Pericardium fibroblast (primary cell): Measurements from ENCODE around the gene IL17D. TPM values are rescaled to one million over a fixed set of nuclear protein-coding genes. Genes with fewer than 3 reads are reported as not detected.

Source experiments
- total RNA-seq: library from RNA; depleted of rRNA; stranded (reverse); fragments of >200 nt; gene quantifications from 2 replicates; pipeline ENCODE4 v1.2.3, GENCODE V29; 2015

Gene IL17D, protein sequence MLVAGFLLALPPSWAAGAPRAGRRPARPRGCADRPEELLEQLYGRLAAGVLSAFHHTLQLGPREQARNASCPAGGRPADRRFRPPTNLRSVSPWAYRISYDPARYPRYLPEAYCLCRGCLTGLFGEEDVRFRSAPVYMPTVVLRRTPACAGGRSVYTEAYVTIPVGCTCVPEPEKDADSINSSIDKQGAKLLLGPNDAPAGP
- total RNA-seq = 7.5 and 16.8 TPM in 2 replicates

DNA sequence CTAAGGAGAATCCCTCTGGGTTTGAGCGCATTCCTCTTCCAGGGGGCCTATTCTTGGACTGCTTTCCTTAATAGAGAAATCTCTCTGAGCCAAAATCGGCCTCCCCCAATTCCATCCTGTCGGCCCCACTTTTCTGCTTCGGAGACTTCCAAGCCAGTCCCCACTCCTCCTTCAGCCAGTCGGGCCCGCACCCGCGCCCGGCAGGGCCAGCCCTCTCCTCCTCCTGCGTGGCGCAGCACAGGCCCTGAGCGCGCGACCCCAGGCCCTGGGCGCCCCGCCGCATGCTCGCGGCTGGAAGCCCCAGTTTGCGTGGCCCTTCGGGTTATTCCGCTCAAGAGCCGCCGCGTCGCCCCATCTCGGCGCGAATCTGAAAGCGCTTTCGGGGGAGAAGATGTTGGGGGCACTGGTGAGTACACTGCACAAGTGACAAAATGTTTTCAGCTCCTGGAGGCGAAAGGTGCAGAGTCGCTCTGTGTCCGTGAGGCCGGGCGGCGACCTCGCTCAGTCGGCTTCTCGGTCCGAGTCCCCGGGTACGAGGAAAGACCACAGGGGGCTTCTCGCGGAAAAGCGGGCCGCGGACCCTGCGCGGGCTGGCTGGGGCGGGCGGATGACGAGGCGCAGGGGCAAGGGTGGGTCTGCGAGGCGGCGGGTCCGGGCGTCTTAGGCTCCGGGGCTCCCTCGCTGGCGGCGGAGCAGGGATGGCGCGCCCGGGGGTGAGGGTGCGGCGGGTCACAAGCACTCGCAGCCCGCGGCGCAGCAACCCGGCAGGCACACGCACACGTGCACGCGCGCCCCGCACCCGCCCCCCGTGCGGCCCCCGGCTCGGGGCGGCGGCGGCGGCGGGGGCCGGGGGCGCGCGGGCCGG is at the start of gene IL17D:
TSS of gene IL17D (plus strand) at position 785 of the 865 bp plus-strand sequence. CDS start 303 bp downstream, outside the sequence.

Other genes starting within 250 kb of the IL17D start
- gene CRYL1, start 177.8 kb upstream of the IL17D start, total RNA-seq = 14.6 and 25.1 TPM in 2 replicates
- gene IFT88, start 136.5 kb upstream of the IL17D start, total RNA-seq = 5.4 and 6.3 TPM in 2 replicates
- 10.0 and 11.6 TPM in 2 replicates for gene EEF1AKMT1, start 70.3 kb downstream of the IL17D start, total RNA-seq
- 10.7 and 13.7 TPM in 2 replicates for gene XPO4, start 199.0 kb downstream of the IL17D start, total RNA-seq